ENCODE measurements around the gene ZNF516. TPM values are rescaled to one million over a fixed set of nuclear protein-coding genes. Genes with fewer than 3 reads are reported as not detected.

ZNF516 gene
- total RNA-seq, 1 experiment from 2014 or later = 22.6 TPM

DNA sequence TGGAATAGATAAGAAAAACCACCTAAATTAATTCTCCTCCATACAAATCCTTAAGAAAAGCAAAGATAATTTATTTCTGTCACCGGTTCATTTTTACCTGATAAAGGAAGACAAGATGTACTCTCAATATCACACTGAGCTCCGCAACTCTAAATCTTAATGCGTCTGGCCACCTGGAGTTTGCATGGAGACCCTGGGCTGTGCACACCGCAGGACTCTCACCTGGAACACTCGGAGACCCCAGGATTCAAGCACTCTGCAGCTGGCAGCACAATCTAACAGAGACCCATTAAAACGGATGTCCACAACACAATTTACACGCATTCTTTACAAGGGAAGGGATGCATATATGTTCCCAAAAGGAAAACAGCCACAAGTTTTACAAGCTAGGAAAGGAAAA, 72.2 kb downstream of the ZNF516 start:
- peak overlapping the region in 1 of 3 experiments; percentile 42; a peak in 2 of 7 replicates for H3K27ac Mint-ChIP-seq
- Histone ChIP-seq H3K56ac (ENCODE audit: insufficient read length, low read depth, low read length) (no peak overlapping the region), H3K23ac (ENCODE audit: insufficient read length, low read depth, low read length) (no peak overlapping the region), H2BK20ac (ENCODE audit: low read depth, low read length, poor library complexity, severe bottlenecking) (no peak overlapping the region), H3K27me3 (ENCODE audit: insufficient read depth, low read length) (no peaks in the 10 kb centered on the region), H2BK12ac (ENCODE audit: insufficient read length, low read depth, low read length) (no peak overlapping the region), H4K5ac (ENCODE audit: insufficient read length, low read depth, low read length) (no peak overlapping the region), H4K8ac (replicated peaks; ENCODE audit: insufficient read length, low read depth, low read length) (no peak overlapping the region), H3K4ac (ENCODE audit: low read depth, low read length) (no peak overlapping the region), H2BK5ac (ENCODE audit: insufficient read length, low read length) (no peak overlapping the region), H3K4me1 (ENCODE audit: insufficient read depth, low read length) (peaks cover 6% of the 10 kb centered on the region; the same call in 1 of the 2 replicates), H3T11ph (ENCODE audit: low read length) (no peak overlapping the region), H4K20me1 (ENCODE audit: control insufficient read depth, insufficient read depth, insufficient read length) (no peaks in the 10 kb centered on the region), H3K9me3 (ENCODE audit: control insufficient read depth, low read depth, low read length) (no peaks in the 10 kb centered on the region), H2AK5ac (ENCODE audit: insufficient read length, low read length) (no peak overlapping the region), H2BK15ac (ENCODE audit: low read depth, low read length) (no peak overlapping the region), H4K91ac (ENCODE audit: insufficient read length, low read depth, low read length) (no peak overlapping the region), H3K18ac (ENCODE audit: insufficient read length, low read depth, low read length) (no peak overlapping the region), H3K27ac (ENCODE audit: insufficient read length, low read depth, low read length) (no peak overlapping the region), H3K4me2 (ENCODE audit: insufficient read depth, insufficient read length, low read length) (no peak overlapping the region), H3K79me2 (ENCODE audit: insufficient read depth, low read length) (no peaks in the 10 kb centered on the region), H3K14ac (ENCODE audit: insufficient read depth, low read length) (no peak overlapping the region), H3K79me1 (ENCODE audit: insufficient read depth, low read depth, low read length, poor library complexity, severe bottlenecking) (no peaks in the 10 kb centered on the region), H2AFZ (ENCODE audit: low read length) (no peak overlapping the region), H2BK120ac (ENCODE audit: low read depth, low read length, poor library complexity, severe bottlenecking) (no peak overlapping the region), H3K23me2 (ENCODE audit: insufficient read length, low read depth, low read length, poor library complexity, severe bottlenecking) (no peaks in the 10 kb centered on the region), H3K9ac (ENCODE audit: extremely low read depth, insufficient read length, low read length) (no peak overlapping the region)
- TF ChIP-seq CTCF (conservative IDR thresholded peaks at IDR 0.05) = no peak
- no CpG with 5 or more reads among the region's 7 CpGs for WGBS (ENCODE audit: extremely low coverage, insufficient read length, low lambda C conversion rate)
- H3K4me1 Mint-ChIP-seq = peaks cover 40 to 45% of the 10 kb centered on the region in 2 experiments
- DNase-seq = no peak
- no peak overlapping the region for H3K4me3 Mint-ChIP-seq
- H3K36me3 Mint-ChIP-seq (ENCODE audit: insufficient read depth in 1 of 3, low read depth in 3 of 3) = no peaks in the 10 kb centered on the region
- no peaks in the 10 kb centered on the region for H3K9me3 Mint-ChIP-seq
- no peaks in the 10 kb centered on the region for H3K27me3 Mint-ChIP-seq (ENCODE audit: low read depth)

Data from H9 (cell line).